HepG2 (cell line): ENCODE results near the gene NACC2. TPM values are rescaled to one million over a fixed set of nuclear protein-coding genes. Genes with fewer than 3 reads are reported as not detected.

Source experiments
- ATAC-seq: fragments of 200-7000 bp; cut with Tn5 transposase; 3 replicates; pipeline ENCODE4 v1.9.1; 2020; ENCODE audit warnings: mild to moderate bottlenecking, moderate library complexity
- BruUV-seq: library from RNA; stranded (reverse); fragments of 400-500 nt; replicated peaks from 2 replicates; lab custom pipeline; 2021; lab: Mats Ljungman, UMichigan
- CTCF ChIA-PET: fragments of 300-600 bp; formaldehyde crosslinking; extraction: SDS; loops from one replicate; lab custom pipeline; 2021; ENCODE audit warnings: low total read pairs, inconsistent platforms, low intra/inter-chr PET ratio; lab: Yijun Ruan, JAX
- POLR2A ChIA-PET: fragments of 350-600 bp; sonication (Branson Sonifier 250); formaldehyde crosslinking; loops from one replicate; lab custom pipeline; 2020; ENCODE audit warnings: antibody characterized with exemption, inconsistent platforms; lab: Yijun Ruan, JAX
- DNase-seq: peaks from one replicate; pipeline ENCODE4 v3.0.0-alpha.2; 2015; ENCODE audit warnings: low spot score
- FAIRE-seq: peaks from 3 replicates; lab custom pipeline; 2011; peaks lifted over from hg19 to GRCh38; lab: Jason Lieb, UNC
- H2AFZ ChIP-seq: one replicate; pipeline ENCODE4 v1.6.1; 2011; ENCODE audit warnings: low read length, inconsistent platforms
- H3K27ac ChIP-seq: fragments of 300-600 bp; 3 replicates; pipeline ENCODE4 v1.8.0; 2011; ENCODE audit warnings: mixed run types, mild to moderate bottlenecking, mixed read lengths, low read length, inconsistent platforms; ENCODE audit not compliant: insufficient read depth; ENCODE audit errors: extremely low read length
- H3K27me3 ChIP-seq, 2 experiments: fragments of 200-600 bp in 1 of 2; 2 replicates in 1 of 2; 3 replicates in 1 of 2; pipeline versions ENCODE4 v1.6.0 to v1.8.0; 2011; ENCODE audit warnings: low read length in 2 of 2, mild to moderate bottlenecking in 2 of 2, moderate library complexity in 2 of 2, inconsistent platforms in 1 of 2; ENCODE audit not compliant: insufficient read depth in 2 of 2, control insufficient read depth in 1 of 2
- H3K36me3 ChIP-seq, 2 experiments: fragments of 200-600 bp in 1 of 2; replicated peaks in 1 of 2; 2 replicates in 1 of 2; 3 replicates in 1 of 2; pipeline versions ENCODE4 v1.5.1 to v1.8.0; 2011; ENCODE audit warnings: low read length in 2 of 2, inconsistent platforms in 1 of 2; ENCODE audit not compliant: insufficient read depth in 2 of 2, control insufficient read depth in 1 of 2
- H3K4me1 ChIP-seq: 2 replicates; pipeline ENCODE4 v1.5.1; 2012; ENCODE audit warnings: low read length, inconsistent platforms; ENCODE audit not compliant: insufficient read depth
- H3K4me2 ChIP-seq: 2 replicates; pipeline ENCODE4 v1.6.0; 2011; ENCODE audit warnings: low read depth, low read length, inconsistent platforms
- H3K4me3 ChIP-seq, 3 experiments: fragments of 200-600 bp in 1 of 3; sonication (generic), shearing (Covaris generic) in 1 of 3; replicated peaks in 1 of 3; 2 replicates each; pipeline ENCODE4 v1.5.1; 2011 to 2016; ENCODE audit warnings: low read length in 3 of 3, inconsistent platforms in 2 of 3, low read depth in 2 of 3, mild to moderate bottlenecking in 2 of 3, control low read depth in 1 of 3, mixed read lengths in 1 of 3; ENCODE audit not compliant: insufficient read depth in 1 of 3
- H3K79me2 ChIP-seq: one replicate; pipeline ENCODE4 v1.6.1; 2011; ENCODE audit warnings: low read length, inconsistent platforms; ENCODE audit not compliant: insufficient read depth
- H3K9ac ChIP-seq: 2 replicates; pipeline ENCODE4 v1.6.0; 2011; ENCODE audit warnings: mild to moderate bottlenecking, low read depth, low read length, inconsistent platforms; ENCODE audit not compliant: insufficient read depth
- H3K9me3 ChIP-seq: 2 replicates; pipeline ENCODE4 v1.5.1; 2012; ENCODE audit warnings: mild to moderate bottlenecking, low read length
- H4K20me1 ChIP-seq: 2 replicates; pipeline ENCODE4 v1.6.0; 2011; ENCODE audit warnings: inconsistent platforms, mild to moderate bottlenecking, low read length, moderate library complexity; ENCODE audit not compliant: insufficient read depth
- ATF3 ChIP-seq: sonication (generic); formaldehyde crosslinking; IDR thresholded peaks from 2 replicates; pipeline ENCODE4 v1.4.0; 2020; ENCODE audit warnings: missing genetic modification reagents
- IRX3 ChIP-seq: sonication (generic); formaldehyde crosslinking; IDR thresholded peaks from 2 replicates; pipeline ENCODE4 v1.8.1; 2023; ENCODE audit warnings: mild to moderate bottlenecking, low read depth, missing genetic modification reagents, borderline replicate concordance
- PHF5A ChIP-seq: IDR thresholded peaks from one replicate; pipeline ENCODE4 v1.6.1; 2018; ENCODE audit warnings: low read depth, missing genetic modification reagents; ENCODE audit not compliant: unreplicated experiment
- REPIN1 ChIP-seq: sonication (generic); formaldehyde crosslinking; IDR thresholded peaks from 2 replicates; pipeline ENCODE4 v1.8.0; 2022; ENCODE audit warnings: missing genetic modification reagents, low read depth, mild to moderate bottlenecking, borderline replicate concordance
- RNF219 ChIP-seq: sonication (generic); formaldehyde crosslinking; IDR thresholded peaks from 2 replicates; pipeline ENCODE4 v1.5.0; 2020; ENCODE audit warnings: mild to moderate bottlenecking, missing genetic modification reagents
- SNAPC2 ChIP-seq: sonication (generic); formaldehyde crosslinking; IDR thresholded peaks from 2 replicates; pipeline ENCODE4 v1.8.1; 2022; ENCODE audit warnings: mild to moderate bottlenecking, missing genetic modification reagents
- SP4 ChIP-seq: sonication (generic); formaldehyde crosslinking; IDR thresholded peaks from 2 replicates; pipeline ENCODE4 v1.8.1; 2023; ENCODE audit warnings: mild to moderate bottlenecking, missing genetic modification reagents
- THAP7 ChIP-seq: sonication (generic); formaldehyde crosslinking; IDR thresholded peaks from 2 replicates; pipeline ENCODE4 v1.8.1; 2023; ENCODE audit warnings: mild to moderate bottlenecking, missing genetic modification reagents
- ZIK1 ChIP-seq: sonication (generic); formaldehyde crosslinking; IDR thresholded peaks from 2 replicates; pipeline ENCODE4 v1.5.0; 2020; ENCODE audit warnings: mild to moderate bottlenecking, low read depth, missing genetic modification reagents, borderline replicate concordance
- ZMAT5 ChIP-seq: sonication (generic); formaldehyde crosslinking; IDR thresholded peaks from 2 replicates; pipeline ENCODE4 v1.5.0; 2020; ENCODE audit warnings: mild to moderate bottlenecking, low read depth, missing genetic modification reagents, borderline replicate concordance
- ZNF552 ChIP-seq: sonication (generic); formaldehyde crosslinking; IDR thresholded peaks from 2 replicates; pipeline ENCODE4 v1.9.0; 2022; ENCODE audit warnings: missing genetic modification reagents, mild to moderate bottlenecking, borderline replicate concordance
- ZNF674 ChIP-seq: sonication (generic); formaldehyde crosslinking; IDR thresholded peaks from 2 replicates; pipeline ENCODE4 v1.5.0; 2020; ENCODE audit warnings: low read depth, mild to moderate bottlenecking, missing genetic modification reagents
- ZNF687 ChIP-seq: sonication (generic); formaldehyde crosslinking; IDR thresholded peaks from 2 replicates; pipeline ENCODE4 v1.5.1; 2020; ENCODE audit warnings: mild to moderate bottlenecking, missing genetic modification reagents, moderate library complexity
- ZSCAN30 ChIP-seq: sonication (generic); formaldehyde crosslinking; IDR thresholded peaks from 2 replicates; pipeline ENCODE4 v1.5.0; 2020; ENCODE audit warnings: mild to moderate bottlenecking, missing genetic modification reagents
- WGBS: methylation state at CpG from one replicate; pipeline ENCODE4 v1.1.6; 2017; ENCODE audit warnings: low lambda C conversion rate; 5-methylcytosine and 5-hydroxymethylcytosine counted together
- in situ Hi-C: cut with HindIII; loops from 2 replicates; pipeline ENCODE4 v1.10.0; 2017; ENCODE audit warnings: low pct_unique_long_range_greater_than_20kb; ENCODE audit not compliant: extremely low pct_ligation_motif_present
- intact Hi-C: fragments of 100-400 bp; cut with micrococcal nuclease; formaldehyde crosslinking; loops from one replicate; pipeline ENCODE4 v1.10.0; 2022; ENCODE audit not compliant: unreplicated experiment
- polyA plus RNA-seq, 8 experiments: library from polyadenylated mRNA; depleted of rRNA in 3 of 8; stranded (reverse) in 7 of 8; unstranded in 1 of 8; fragments of >200 nt; fragmentation: Illumina TruSeq in 4 of 8; extraction: Trizol in 4 of 8; gene quantifications; 2 replicates each; pipeline versions ENCODE4 v1.2.1 to v1.2.3, GENCODE V29; 2011 to 2016; ENCODE audit warnings: low read depth in 4 of 8, missing spikeins in 1 of 8, mixed read lengths in 1 of 8; ENCODE audit not compliant: insufficient read depth in 1 of 8
- total RNA-seq, 5 experiments: library from RNA; depleted of rRNA; stranded (reverse); fragments of >200 nt; fragmentation: Illumina TruSeq; extraction: Trizol; gene quantifications; 2 replicates each; pipeline ENCODE4 v1.2.3, GENCODE V29; 2016; ENCODE audit warnings: low read depth in 1 of 5

NACC2 gene
- total and polyA plus RNA-seq, 2 of the 13 experiments (the other 11 are each of a cell fraction or from before 2014, with no cell fraction given) = 5.9 to 12.3 TPM

- TF ChIP-seq ZNF552 (CRISPR knock-in tag) (0 out of 2 replicates have a peak, but pooled peaks have one; percentile 24), SP4 (CRISPR knock-in tag) (peak; percentile 51; the same call in 1 of the 2 replicates), RNF219 (no peak), PHF5A (no peak)
These were observed 42.6 kb downstream of the NACC2 start (continued) for GRCh38 chr9:136052472-136052880.

GRCh38 chr9:136051837-136052471 is 43.1 kb downstream of the NACC2 start:
- peaks cover 32% of the 10 kb centered on the region for H3K79me2 ChIP-seq
- ChIA-PET CTCF (no interaction called here), POLR2A (interaction anchor here (0.9 to 4.2 kb wide), 11 partner anchors 38 to 68 kb away, joined by 3 to 47 read pairs (median 9); partner anchors contain the start of genes NACC2 and TMEM250)
- ATAC-seq (peak; percentile 80), FAIRE-seq (peak; percentile 77), DNase-seq (peak; percentile 96)
- intact Hi-C loops = loop anchor here (5.0 kb wide), 3 partner anchors 40 to 60 kb away; no protein-coding TSS in a partner anchor
- peak overlapping the region; percentile 75 for H3K27ac ChIP-seq
- peak overlapping the region; percentile 68 for H3K9ac ChIP-seq
- peak overlapping the region; percentile 93 for H3K4me2 ChIP-seq
- H3K4me1 ChIP-seq = peaks cover 33% of the 10 kb centered on the region
- H3K4me3 ChIP-seq = peak overlapping the region; percentile 49 to 72 (median 67); a peak in 5 of 6 replicates
- in situ Hi-C loops = no loop called here
- WGBS = 11% methylated on average over 22 of the region's 31 CpGs
- BruUV-seq = no TSS peak
- H3K27me3 ChIP-seq = no peaks in the 10 kb centered on the region
- H3K9me3 ChIP-seq = no peaks in the 10 kb centered on the region
- peaks cover 12 to 25% of the 10 kb centered on the region in 2 experiments; a peak in 3 of 5 replicates for H3K36me3 ChIP-seq
- no peak overlapping the region for H2AFZ ChIP-seq
- peaks cover 30% of the 10 kb centered on the region for H4K20me1 ChIP-seq
- TF ChIP-seq ZMAT5 (CRISPR knock-in tag) (no peak), REPIN1 (CRISPR knock-in tag) (no peak), ATF3 (peak; percentile 97), THAP7 (CRISPR knock-in tag) (no peak), ZSCAN30 (CRISPR knock-in tag) (no peak), ZNF674 (CRISPR knock-in tag) (no peak), ZNF687 (CRISPR knock-in tag) (peak; percentile 54), ZIK1 (CRISPR knock-in tag) (no peak), IRX3 (CRISPR knock-in tag) (no peak), SNAPC2 (no peak)
